GM12872 (cell line): ENCODE results near the gene RARS1.

Experiments used
- CTCF ChIP-seq: IDR thresholded peaks from 3 replicates; pipeline ENCODE4 v1.5.1; 2011; ENCODE audit warnings: low read depth, mild to moderate bottlenecking, low read length, moderate library complexity; ENCODE audit not compliant: insufficient read depth

RARS1 gene

GRCh38 chr5:168468836-168469235, 17.4 kb upstream of the RARS1 start:
- no peak for TF ChIP-seq CTCF

GRCh38 chr5:168469816-168470215, 16.5 kb upstream of the RARS1 start:
- no peak for TF ChIP-seq CTCF

GRCh38 chr5:168471785-168472184, 14.5 kb upstream of the RARS1 start:
- no peak for TF ChIP-seq CTCF

GRCh38 chr5:168472329-168472728, 13.9 kb upstream of the RARS1 start:
- TF ChIP-seq CTCF: no peak

GRCh38 chr5:168474319-168474718, 12.0 kb upstream of the RARS1 start:
- no peak for TF ChIP-seq CTCF

- TF ChIP-seq CTCF: no peak
Measured at GRCh38 chr5:168477060-168477459, 9.2 kb upstream of the RARS1 start.

- no peak for TF ChIP-seq CTCF
Measured at GRCh38 chr5:168479166-168479565, 7.1 kb upstream of the RARS1 start.

- TF ChIP-seq CTCF: no peak
Measured at GRCh38 chr5:168480601-168481000, 5.7 kb upstream of the RARS1 start.
